HuH-7 (cell line): ENCODE measurements around the gene ZNRD2.

Source experiments
- DNase-seq: peaks from one replicate; pipeline ENCODE4 v3.0.0; 2011; ENCODE audit warnings: low spot score

ZNRD2 gene

GRCh38 chr11:65573391-65574079 lies 3.3 kb downstream of the ZNRD2 start:
- no peak for DNase-seq

- DNase-seq: peak; percentile 88
These were observed 4.0 kb downstream of the ZNRD2 start for GRCh38 chr11:65574109-65574810.

- DNase-seq: no peak
These were observed 4.7 kb downstream of the ZNRD2 start for GRCh38 chr11:65574811-65575567.

GRCh38 chr11:65575568-65576231 lies 5.4 kb downstream of the ZNRD2 start, which contains the start of gene EHBP1L1:
TSS of gene EHBP1L1 (plus strand) at chr11:65576053. CDS start at chr11:65576303, 250 bp downstream.
- peak; percentile 67 for DNase-seq

GRCh38 chr11:65576232-65576866 lies 6.1 kb downstream of the ZNRD2 start:
- DNase-seq: no peak

- DNase-seq: no peak
These were observed 6.8 kb downstream of the ZNRD2 start for GRCh38 chr11:65576867-65577755.

- DNase-seq: no peak
These were observed 7.5 kb downstream of the ZNRD2 start for GRCh38 chr11:65577756-65578109.

- DNase-seq: no peak
These were observed 7.9 kb downstream of the ZNRD2 start for GRCh38 chr11:65578134-65578533.

GRCh38 chr11:65578667-65579066 lies 8.4 kb downstream of the ZNRD2 start:
- DNase-seq: no peak

GRCh38 chr11:65579291-65579690 lies 9.0 kb downstream of the ZNRD2 start:
- DNase-seq: no peak

- DNase-seq: no peak
These were observed 9.9 kb downstream of the ZNRD2 start for GRCh38 chr11:65580031-65580692.

- no peak for DNase-seq
These were observed 10.5 kb downstream of the ZNRD2 start for GRCh38 chr11:65580756-65581155.

- no peak for DNase-seq
These were observed 11.7 kb downstream of the ZNRD2 start for GRCh38 chr11:65581928-65582327.

GRCh38 chr11:65583589-65583988 lies 13.3 kb downstream of the ZNRD2 start:
- DNase-seq: no peak

GRCh38 chr11:65584106-65584505 lies 13.8 kb downstream of the ZNRD2 start:
- DNase-seq: no peak

- no peak for DNase-seq
These were observed 14.5 kb downstream of the ZNRD2 start for GRCh38 chr11:65584723-65585171.

- no peak for DNase-seq
These were observed 15.3 kb downstream of the ZNRD2 start for GRCh38 chr11:65585396-65586246.

- DNase-seq: no peak
These were observed 16.0 kb downstream of the ZNRD2 start for GRCh38 chr11:65586247-65586630.

GRCh38 chr11:65586676-65587075 lies 16.4 kb downstream of the ZNRD2 start:
- no peak for DNase-seq
